SU-DHL-6 (cell line): ENCODE measurements around the gene HSD3B7.

Source experiments
- CTCF ChIP-seq: fragments of 200-600 bp; sonication (generic); IDR thresholded peaks from one replicate; pipeline ENCODE4 v1.5.1; 2017; ENCODE audit warnings: antibody characterized with exemption, mild to moderate bottlenecking, low read length, moderate library complexity; ENCODE audit not compliant: insufficient read depth, poor library complexity, severe bottlenecking
- EZH2phosphoT487 ChIP-seq: fragments of 200-600 bp; sonication (generic), shearing (Covaris generic); conservative IDR thresholded peaks from 2 replicates; pipeline ENCODE4 v1.6.1; 2018; ENCODE audit warnings: mild to moderate bottlenecking, antibody characterized with exemption, low read length, moderate library complexity, mixed read lengths

GRCh38 chr16:30964574-30965226, 20.3 kb upstream of the HSD3B7 start:
- TF ChIP-seq CTCF (no peak), EZH2phosphoT487 (no peak)
